Neutrophil (primary cell): ENCODE measurements around the gene HPN.
"Not testable (repeated sequence)": the region's sequence is repeated elsewhere in the genome, so short reads cannot be mapped to it uniquely, and the experiment has no call there.

Experiments used
- H3K27ac ChIP-seq: fragments of 200-600 bp; sonication (generic); 2 replicates; pipeline ENCODE4 v1.5.1; 2016; ENCODE audit warnings: mild to moderate bottlenecking, moderate library complexity
- H3K27me3 ChIP-seq: fragments of 200-600 bp; sonication (generic); 2 replicates; pipeline ENCODE4 v1.6.0; 2016; ENCODE audit warnings: mild to moderate bottlenecking
- H3K36me3 ChIP-seq: fragments of 200-600 bp; sonication (generic); 2 replicates; pipeline ENCODE4 v1.5.1; 2017
- H3K4me1 ChIP-seq, 2 experiments: fragments of 200-600 bp in 1 of 2; sonication (generic) in 1 of 2; 1 replicate in 1 of 2; 2 replicates in 1 of 2; pipeline versions ENCODE4 v1.5.1 to v1.6.1; 2013 to 2016; ENCODE audit warnings: low read depth in 1 of 2, low read length in 1 of 2, mild to moderate bottlenecking in 1 of 2, moderate library complexity in 1 of 2; ENCODE audit not compliant: control insufficient read depth in 1 of 2, insufficient read depth in 1 of 2
- H3K4me3 ChIP-seq, 2 experiments: fragments of 200-600 bp in 1 of 2; sonication (generic) in 1 of 2; 1 replicate in 1 of 2; 2 replicates in 1 of 2; pipeline ENCODE4 v1.5.1; 2013 to 2016; ENCODE audit warnings: low read depth in 1 of 2, low read length in 1 of 2, mild to moderate bottlenecking in 1 of 2, moderate library complexity in 1 of 2
- H3K9me3 ChIP-seq: fragments of 200-600 bp; sonication (generic); 2 replicates; pipeline ENCODE4 v1.5.1; 2016
- TF ChIP-seq, protein P1 (sequence below): fragments of 200-600 bp; sonication (generic); IDR thresholded peaks from 2 replicates; pipeline ENCODE4 v1.5.1; 2016; ENCODE audit warnings: antibody characterized with exemption

The HPN gene

DNA sequence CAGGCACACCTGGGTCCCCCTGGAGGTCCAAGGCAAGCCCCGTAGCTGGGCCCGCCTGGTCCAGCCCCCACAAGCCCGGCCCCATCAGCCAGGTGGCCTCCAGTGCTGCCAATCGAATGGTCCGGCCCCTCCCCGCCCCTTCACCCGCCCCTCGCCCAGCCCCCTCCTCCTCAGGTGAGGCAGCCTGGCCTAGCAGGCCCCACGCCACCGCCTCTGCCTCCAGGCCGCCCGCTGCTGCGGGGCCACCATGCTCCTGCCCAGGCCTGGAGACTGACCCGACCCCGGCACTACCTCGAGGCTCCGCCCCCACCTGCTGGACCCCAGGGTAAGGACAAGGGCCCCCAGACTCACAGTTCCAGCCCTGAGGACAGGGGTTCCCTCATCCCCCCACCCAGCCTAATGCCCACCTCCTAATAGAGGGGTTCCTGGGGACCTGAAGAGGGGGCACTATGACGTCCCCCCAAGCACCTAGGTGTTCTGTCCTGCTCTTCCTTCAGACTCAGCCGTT lies at the start of gene HPN:
Gene HPN (plus strand): TSS at position 174 of the 508 bp plus-strand sequence. CDS start 786 bp downstream, outside the sequence.
- H3K4me3 ChIP-seq: peak within 1 kb of the TSS; percentile 38 to 44
- H3K9me3 ChIP-seq: no peaks in the 10 kb centered on the region
- H3K4me1 ChIP-seq: peaks cover 15 to 18% of the 10 kb centered on the region in 2 experiments
- no peak within 1 kb of the TSS for H3K27ac ChIP-seq
- H3K27me3 ChIP-seq: peaks cover 89% of the 10 kb centered on the region
- H3K36me3 ChIP-seq: no peaks in the 10 kb centered on the region
- TF ChIP-seq, protein P1, sequence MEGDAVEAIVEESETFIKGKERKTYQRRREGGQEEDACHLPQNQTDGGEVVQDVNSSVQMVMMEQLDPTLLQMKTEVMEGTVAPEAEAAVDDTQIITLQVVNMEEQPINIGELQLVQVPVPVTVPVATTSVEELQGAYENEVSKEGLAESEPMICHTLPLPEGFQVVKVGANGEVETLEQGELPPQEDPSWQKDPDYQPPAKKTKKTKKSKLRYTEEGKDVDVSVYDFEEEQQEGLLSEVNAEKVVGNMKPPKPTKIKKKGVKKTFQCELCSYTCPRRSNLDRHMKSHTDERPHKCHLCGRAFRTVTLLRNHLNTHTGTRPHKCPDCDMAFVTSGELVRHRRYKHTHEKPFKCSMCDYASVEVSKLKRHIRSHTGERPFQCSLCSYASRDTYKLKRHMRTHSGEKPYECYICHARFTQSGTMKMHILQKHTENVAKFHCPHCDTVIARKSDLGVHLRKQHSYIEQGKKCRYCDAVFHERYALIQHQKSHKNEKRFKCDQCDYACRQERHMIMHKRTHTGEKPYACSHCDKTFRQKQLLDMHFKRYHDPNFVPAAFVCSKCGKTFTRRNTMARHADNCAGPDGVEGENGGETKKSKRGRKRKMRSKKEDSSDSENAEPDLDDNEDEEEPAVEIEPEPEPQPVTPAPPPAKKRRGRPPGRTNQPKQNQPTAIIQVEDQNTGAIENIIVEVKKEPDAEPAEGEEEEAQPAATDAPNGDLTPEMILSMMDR: no peak

DNA sequence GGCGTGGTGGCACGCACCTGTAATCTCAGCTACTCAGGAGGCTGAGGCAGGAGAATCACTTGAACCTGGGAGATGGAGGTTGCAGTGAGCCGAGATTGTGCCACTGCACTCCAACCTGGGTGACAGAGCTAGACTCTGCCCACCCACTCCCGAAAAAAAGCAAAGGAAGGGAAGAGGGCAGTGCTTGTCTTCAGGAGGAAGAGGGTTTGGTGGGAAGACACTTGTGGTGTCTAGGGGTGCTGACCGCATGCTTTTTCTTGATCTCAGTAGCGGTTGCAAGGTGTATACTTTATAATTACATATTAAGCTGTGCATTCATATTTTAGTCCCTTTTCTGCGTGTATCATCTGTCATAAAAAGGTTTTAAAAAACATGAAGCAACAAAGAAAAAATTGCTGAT lies 48.9 kb upstream of the HPN start:
- not testable (repeated sequence) for H3K4me3 ChIP-seq, H3K36me3 ChIP-seq, H3K9me3 ChIP-seq, H3K27me3 ChIP-seq, H3K27ac ChIP-seq
- peaks cover 25 to 40% of the 10 kb centered on the region in 2 experiments for H3K4me1 ChIP-seq

DNA sequence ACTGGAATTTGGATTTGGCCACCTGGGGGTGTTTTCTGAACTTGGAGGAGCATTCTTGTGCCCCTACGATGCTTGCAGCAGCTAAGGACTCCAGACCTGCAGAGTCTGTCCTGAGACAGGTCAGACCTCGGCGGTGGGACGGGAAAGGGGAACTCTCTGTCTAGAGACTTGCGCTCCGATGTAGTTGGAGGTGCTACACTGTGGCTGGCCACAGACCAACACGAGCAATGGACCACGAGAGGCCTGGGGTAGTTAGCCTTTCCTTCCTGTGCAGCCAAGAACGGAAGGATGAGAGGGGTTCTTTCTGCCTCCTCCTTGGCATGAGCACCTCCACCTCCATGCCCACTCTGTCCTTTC lies 47.3 kb upstream of the HPN start:
- peak overlapping the region; percentile 35 for H3K27ac ChIP-seq
- H3K4me1 ChIP-seq: peaks cover 41 to 57% of the 10 kb centered on the region in 2 experiments
- no peak overlapping the region for H3K4me3 ChIP-seq
- H3K9me3 ChIP-seq: no peaks in the 10 kb centered on the region
- no peaks in the 10 kb centered on the region for H3K27me3 ChIP-seq
- no peaks in the 10 kb centered on the region for H3K36me3 ChIP-seq
- TF ChIP-seq, protein P1: no peak

DNA sequence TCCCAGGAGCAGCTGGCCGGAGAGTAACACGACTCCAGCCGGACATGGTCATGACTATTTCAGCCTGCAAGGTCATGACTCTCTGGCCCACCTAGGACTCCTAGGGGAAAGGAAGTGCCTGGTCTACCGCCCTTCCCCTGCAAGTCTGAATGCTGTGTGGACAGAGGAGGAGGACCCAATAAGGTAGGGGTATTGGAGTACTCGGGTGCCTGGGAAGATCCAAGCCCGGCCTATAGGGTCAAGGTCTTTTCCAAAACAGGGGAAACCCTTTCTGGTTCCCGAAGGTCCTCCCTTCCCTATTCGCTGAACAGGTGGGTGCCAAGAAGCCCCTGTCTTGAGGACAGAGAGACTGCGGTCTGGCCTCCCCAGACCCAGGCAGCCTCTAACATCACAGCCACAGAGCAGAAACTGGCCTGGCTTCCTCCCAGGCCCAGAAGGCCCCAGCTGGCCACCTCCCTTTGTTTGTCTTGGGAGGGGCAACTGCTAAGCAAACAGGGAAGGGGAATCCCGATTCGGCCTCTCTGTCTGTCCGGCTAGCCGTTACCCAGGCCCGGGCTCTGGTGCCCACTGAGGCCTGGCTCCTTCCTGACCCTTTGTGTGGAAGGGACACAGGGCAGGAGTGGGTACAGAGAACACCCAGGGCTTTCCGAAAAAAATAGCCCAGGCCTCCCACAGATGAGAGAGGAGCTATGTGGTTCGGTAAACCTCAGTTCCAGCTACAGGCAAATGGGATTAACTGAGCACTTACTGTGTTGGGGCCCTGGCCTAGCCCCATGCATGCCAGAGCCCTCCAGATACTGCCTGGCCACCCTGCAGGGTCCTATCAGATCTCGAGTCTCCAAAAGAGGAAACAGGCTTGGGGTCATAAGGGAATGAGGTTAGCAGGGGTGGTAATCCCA lies 46.6 kb upstream of the HPN start:
- TF ChIP-seq, protein P1: no peak
- peaks cover 47 to 61% of the 10 kb centered on the region in 2 experiments for H3K4me1 ChIP-seq

DNA sequence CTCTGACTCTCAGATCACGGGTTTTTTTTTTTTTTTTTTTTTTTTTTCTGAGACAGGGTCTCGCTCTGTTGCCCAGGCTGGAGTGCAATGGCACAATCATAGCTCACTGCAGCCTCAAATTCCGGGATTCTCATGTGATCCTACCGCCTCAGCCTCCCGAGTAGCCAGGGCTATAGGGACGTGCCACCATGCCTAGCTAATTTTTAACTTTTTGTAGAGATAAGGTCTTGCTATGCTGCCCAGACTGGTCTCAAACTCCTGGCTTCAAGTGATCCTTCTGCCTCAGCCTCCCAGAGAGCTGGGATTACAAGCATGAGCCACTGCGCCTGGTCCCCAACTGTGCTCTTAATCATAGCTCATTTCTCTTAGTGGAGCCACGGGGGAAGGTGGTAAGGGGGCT lies 46.0 kb upstream of the HPN start:
- Histone ChIP-seq H3K36me3 (no peaks in the 10 kb centered on the region), H3K27ac (no peak overlapping the region), H3K4me1 (peaks cover 49 to 54% of the 10 kb centered on the region in 2 experiments), H3K9me3 (no peaks in the 10 kb centered on the region), H3K4me3 (no peak overlapping the region), H3K27me3 (no peaks in the 10 kb centered on the region)
- TF ChIP-seq, protein P1: no peak

More for the DNA sequence above, 46.6 kb upstream of the HPN start:
- no peaks in the 10 kb centered on the region for H3K27me3 ChIP-seq
- peak overlapping the region; percentile 35 for H3K27ac ChIP-seq
- no peak overlapping the region for H3K4me3 ChIP-seq
- H3K36me3 ChIP-seq: no peaks in the 10 kb centered on the region
- no peaks in the 10 kb centered on the region for H3K9me3 ChIP-seq

DNA sequence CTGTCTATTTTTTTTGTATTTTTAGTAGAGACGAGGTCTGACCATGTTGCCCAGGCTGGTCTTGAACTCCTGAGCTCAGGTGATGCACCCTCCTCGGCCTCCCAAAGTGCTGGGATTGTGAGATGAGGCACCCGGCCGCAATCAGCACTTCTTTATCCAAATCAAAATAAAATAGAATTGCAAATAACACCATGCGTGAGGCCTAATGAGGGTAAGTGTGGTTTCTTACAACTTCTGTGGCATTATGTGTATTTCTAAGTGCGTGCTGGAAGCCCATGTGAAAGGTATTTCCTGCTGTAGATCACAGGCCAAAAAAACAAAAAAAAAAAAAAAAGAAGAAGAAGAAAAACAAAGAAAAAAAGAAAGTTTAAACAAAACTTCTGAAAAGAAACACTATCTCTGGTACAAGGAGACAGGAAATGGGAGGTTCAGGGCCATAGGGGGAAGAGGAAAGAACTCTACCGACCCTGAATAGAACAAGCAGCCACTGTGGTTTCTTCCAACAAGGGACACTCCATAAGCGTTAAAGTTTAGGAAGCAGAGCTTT lies 44.4 kb upstream of the HPN start:
- Histone ChIP-seq H3K27ac (peak overlapping the region; percentile 99), H3K4me3 (no peak overlapping the region), H3K36me3 (no peaks in the 10 kb centered on the region), H3K9me3 (no peaks in the 10 kb centered on the region), H3K27me3 (no peaks in the 10 kb centered on the region), H3K4me1 (peaks cover 55 to 66% of the 10 kb centered on the region in 2 experiments)
- TF ChIP-seq, protein P1: no peak

DNA sequence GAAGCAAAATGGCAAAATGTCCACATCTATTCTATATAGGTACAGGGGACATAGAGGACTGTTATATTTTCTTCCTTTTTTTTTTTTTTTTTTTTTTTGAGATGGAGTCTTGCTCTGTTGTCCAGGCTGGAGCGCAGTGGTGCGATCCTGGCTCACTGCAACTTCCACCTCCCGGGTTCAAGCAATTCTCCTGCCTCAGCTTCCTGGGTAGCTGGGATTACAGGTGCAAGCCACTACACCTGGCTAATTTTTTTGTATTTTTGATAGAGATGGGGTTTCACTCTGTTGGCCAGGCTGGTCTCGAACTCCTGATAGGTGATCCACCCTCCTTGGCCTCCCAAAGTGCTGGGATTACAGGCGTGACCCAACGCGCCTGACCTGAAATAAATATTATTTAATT lies 43.3 kb upstream of the HPN start:
- Histone ChIP-seq H3K4me1 (peaks cover 66 to 77% of the 10 kb centered on the region in 2 experiments), H3K27ac (peak overlapping the region; percentile 99)
- H3K27me3 ChIP-seq, H3K36me3 ChIP-seq, H3K9me3 ChIP-seq, H3K4me3 ChIP-seq: not testable (repeated sequence)
